Measurements from ENCODE around the gene DNASE1L3.
"Not testable (repeated sequence)": the region's sequence is repeated elsewhere in the genome, so short reads cannot be mapped to it uniquely, and the experiment has no call there.

Gene DNASE1L3

GRCh38 chr3:58201451-58201850 lies 9.3 kb downstream of the DNASE1L3 start:
- not testable (repeated sequence) for DNase-seq (ENCODE audit: low read depth, low spot score)

DNA sequence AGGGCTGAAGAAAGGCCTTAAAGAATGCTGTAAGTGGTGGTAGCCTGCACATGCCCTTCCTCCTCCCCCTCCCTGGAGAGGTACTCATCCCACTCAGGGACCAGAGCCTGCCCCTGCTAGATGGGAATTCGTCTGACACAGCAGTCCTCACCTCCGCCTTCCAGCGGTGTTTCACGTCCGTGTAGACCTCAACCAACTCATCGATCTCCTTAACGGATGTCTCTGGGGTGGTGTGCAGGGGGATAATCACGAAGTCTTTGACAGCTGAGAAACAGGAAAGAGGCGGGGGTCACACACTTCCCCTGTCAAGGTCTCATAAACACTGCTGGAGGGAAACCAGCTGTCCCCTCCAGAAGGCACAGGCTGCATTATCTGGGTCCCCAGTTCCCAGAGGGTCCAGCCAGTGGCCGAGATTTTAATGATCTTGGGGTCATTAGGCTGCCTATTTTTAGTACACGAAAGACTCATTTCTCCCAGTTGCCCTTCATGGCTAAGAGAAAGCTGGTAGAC lies 9.9 kb downstream of the DNASE1L3 start:
- DNase-seq (ENCODE audit: low read depth, low spot score) = no peak

DNA sequence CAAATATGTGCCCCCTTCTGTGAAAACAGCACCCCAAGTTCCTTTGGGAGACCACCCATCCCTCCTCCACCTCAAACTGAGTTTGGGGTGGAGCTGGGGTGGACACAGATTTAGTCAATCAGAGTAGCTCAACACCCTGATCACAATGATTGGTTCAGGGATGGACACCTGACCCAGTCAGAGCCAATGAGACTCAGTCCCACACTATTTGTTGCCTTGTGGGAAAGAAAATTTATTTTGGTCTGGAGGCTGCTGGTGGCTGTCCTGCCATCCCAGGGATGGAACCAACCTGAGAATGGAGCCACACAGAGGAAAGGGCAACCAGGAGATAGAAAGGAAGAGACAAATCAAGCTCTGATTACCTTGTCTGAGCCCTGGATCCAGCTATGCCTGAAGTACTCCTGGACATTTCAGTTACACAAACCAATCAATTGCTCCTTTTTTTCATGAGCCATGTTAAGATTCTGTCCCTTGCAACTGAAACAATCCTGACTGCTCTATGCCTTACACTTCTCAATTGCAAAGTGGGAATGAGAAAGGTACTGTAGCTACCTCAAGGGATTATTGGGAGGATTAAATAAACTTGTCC lies 10.6 kb downstream of the DNASE1L3 start:
- DNase-seq (ENCODE audit: low read depth, low spot score) = no peak

- DNase-seq (ENCODE audit: low read depth, low spot score) = no peak
These were observed 12.0 kb downstream of the DNASE1L3 start for GRCh38 chr3:58198804-58199203.

GRCh38 chr3:58198362-58198761 lies 12.4 kb downstream of the DNASE1L3 start:
- DNase-seq (ENCODE audit: low read depth, low spot score) = no peak

DNA sequence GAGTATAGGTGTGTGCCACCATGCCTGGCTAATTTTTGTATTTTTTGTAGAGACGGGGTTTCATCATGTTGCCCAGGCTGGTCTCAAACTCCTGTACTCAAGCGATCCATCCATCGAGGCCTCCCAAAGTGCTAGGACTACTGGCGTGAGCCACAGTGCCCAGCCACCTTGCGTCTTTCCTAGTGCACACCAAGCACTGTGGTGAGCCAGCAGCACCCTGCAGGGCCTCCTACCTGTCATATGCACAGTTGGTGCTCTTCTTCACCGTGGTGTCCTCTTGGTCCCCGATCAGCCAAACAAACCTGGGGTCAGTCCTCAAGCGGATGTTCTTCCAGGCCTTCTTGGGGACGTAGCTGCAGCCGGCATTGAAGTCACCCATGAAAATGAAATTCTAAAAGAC lies 13.2 kb downstream of the DNASE1L3 start:
- DNase-seq (ENCODE audit: low read depth, low spot score) = no peak

DNA sequence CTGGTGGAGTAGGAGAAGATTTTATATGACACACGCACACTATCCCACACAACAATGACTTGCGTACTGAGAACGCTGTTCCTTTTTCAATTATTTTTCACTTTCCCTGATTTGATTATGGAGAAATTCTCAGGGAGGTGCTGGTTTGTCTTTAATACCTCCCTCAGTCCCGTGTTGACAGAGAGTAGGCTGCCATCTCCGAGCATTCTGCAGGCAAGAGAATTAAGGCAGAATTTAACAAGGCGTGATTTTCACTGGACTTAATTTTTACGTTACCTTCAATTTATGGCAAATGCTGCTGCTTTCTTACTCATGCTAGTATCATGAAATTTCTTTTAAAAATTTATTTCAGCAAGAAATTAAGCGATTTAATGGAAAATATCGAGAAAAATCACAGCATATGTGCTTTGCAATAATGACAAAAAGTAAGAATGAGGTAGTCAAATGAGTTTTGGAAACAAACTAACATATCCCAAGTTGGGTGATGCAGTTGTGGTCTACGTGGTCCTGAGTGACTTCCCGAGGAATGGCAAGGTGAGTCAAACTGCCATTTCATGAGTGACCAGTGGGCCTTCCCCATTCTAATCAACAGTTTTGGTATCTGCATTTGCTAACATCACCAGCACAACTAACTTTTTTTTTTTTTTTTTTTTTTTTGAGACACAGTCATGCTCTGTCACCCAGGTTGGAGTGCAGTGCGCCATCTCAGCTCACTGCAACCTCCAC lies 16.9 kb downstream of the DNASE1L3 start:
- no peak for DNase-seq (ENCODE audit: low read depth, low spot score)

DNA sequence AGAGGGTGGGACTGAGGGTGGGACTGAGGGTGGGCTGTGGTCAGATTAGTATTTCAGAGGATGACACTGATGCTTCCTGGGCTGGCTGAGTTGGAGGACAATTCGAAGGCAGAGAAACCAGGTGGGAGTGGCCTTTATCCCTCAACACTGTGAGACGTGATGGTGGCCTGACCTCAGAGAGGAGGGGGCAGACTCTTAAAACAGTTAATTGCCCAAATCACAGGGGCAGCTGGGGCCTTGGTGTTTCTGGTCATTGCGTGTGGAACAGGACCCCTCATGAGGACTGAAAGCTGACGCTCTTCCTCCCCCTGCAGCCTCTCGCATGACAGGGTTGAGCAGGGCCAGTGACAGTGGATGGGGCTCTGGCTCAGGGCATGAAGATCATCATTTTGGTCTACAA lies 18.7 kb downstream of the DNASE1L3 start:
- no peak for DNase-seq (ENCODE audit: low read depth, low spot score)

DNA sequence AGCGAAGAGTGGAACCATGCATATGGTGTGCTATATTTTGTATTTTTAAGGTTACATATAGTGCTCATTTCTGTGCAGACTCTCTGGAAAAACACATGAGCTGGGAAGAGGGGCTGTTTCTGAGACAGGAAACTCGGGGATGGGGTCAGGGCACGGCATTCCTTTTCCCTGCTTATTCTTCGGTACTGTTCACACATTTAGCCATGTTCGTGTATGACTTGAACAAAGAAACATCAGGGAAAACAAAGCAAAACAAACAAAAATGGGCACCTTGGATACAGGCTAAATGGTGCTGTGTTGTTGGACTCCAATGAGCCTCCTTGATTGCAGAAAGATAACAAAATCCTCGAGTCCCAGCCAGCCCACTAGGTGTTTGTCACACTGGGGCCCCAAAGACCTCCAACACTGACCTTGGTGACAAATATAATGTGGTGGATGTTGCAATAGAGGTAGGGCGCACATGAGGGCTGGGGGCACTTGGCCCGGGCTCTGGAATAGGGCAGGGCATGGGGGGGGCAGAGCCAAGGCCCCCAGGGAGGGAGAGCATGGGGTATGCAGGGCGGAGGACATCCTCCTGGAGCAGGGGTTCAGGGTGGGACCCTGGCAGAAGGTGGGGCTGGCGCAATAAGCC lies 19.3 kb downstream of the DNASE1L3 start:
- no peak for DNase-seq (ENCODE audit: low read depth, low spot score)

DNA sequence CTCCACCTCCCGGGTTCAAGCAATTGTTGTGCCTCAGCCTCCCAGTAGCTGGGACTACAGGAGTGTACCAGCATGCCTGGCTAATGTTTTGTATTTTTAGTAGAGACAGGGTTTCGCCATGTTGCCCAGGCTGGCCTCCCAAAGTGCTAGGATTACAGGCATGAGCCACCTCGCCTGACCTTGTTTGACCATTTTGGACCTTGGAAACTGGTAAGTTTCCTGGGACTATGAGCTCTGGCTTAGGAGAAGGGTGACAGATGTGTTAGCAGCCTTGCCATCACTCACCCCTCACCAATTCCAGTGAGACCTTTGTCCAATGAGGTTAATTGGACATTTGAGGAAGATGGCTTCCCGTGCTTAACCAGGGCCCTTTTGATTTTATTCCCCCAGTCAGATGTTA lies 19.9 kb downstream of the DNASE1L3 start:
- no peak for DNase-seq (ENCODE audit: low read depth, low spot score)

DNA sequence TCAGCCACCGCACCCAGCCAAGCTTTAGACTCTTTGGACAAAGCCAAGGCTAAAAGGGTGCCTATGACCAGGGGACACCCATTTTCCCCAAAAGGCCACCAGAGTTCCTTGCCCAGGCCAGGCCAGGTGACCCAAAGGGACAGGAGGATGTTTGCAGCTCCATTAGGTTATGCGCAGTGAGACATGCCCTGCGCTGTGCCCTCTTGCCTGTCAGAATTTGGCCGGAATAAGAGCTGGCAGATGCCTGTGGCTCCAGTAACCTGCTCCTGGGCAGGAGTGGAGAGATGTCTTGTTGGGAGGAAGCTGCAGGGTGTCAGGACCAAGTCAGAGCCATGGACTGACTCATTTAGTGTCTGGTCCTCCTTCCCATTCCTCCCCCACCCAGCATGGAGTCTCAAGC lies 20.5 kb downstream of the DNASE1L3 start:
- no peak for DNase-seq (ENCODE audit: low read depth, low spot score)

- no peak for DNase-seq (ENCODE audit: low read depth, low spot score)
These were observed 21.1 kb downstream of the DNASE1L3 start for GRCh38 chr3:58189691-58190090.

DNA sequence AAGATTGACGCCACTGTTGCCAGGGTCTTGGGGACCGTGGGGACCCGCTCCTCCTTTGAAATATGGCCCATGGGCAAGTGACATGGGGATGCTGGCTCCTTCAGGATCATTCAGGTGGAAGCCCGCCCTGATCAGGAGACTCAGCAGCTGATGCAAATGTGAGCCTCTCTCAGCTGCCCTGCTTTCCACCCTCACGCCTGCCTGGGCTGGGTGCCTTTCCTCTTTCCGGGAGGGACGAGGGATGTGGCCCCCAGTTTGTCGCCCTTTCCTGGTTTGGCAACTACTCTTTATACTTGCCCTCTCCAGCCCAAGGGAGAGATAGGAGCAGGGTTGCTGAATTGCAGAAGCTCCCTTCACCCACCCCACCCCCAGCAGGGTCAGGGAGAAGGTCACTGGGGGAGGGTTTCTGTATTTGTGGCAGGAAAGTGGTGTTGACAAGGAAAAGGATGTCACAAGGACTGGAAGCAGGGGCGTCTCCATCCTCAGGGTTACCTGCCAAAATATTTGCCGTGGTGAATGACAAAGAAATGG lies 21.8 kb downstream of the DNASE1L3 start:
- no peak for DNase-seq (ENCODE audit: low read depth, low spot score)

DNA sequence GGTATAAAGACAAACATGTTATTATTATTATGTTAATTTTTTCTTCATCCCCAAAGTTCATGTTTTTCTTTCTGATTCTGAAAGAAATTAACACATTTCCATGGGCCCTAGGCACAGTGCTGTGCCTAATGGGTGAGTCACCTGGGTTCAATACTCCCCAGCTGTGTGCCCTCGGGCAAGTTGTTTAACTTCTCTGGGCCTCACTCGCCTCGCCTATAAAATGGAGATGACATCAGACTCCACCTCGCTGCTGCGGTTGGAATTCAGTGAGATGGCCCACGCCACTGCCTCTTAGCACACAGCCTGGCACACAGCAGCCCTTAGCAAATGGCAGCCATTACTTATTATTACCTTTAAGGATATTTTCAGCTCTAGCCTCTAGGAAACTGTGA lies 22.6 kb downstream of the DNASE1L3 start:
- no peak for DNase-seq (ENCODE audit: low read depth, low spot score)

DNA sequence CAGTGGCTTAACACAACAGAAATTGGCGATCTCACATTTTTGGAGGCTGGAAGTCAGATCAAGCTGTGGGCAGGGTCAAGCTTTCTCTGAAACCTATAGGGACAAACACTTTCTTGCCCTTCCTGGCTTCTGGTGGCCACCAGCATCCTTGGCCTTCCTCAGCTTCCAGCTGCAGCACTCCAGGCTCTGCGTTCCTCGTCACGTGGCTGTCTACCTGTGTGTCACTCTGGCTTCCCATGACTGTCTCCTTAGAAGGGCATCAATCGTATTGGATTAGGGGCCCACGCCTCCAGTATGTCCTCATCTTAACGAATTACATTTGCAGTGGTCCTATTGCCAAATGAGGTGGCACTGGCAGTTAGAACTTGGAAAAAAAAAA lies 25.8 kb downstream of the DNASE1L3 start:
- no peak for DNase-seq (ENCODE audit: low read depth, low spot score)

DNA sequence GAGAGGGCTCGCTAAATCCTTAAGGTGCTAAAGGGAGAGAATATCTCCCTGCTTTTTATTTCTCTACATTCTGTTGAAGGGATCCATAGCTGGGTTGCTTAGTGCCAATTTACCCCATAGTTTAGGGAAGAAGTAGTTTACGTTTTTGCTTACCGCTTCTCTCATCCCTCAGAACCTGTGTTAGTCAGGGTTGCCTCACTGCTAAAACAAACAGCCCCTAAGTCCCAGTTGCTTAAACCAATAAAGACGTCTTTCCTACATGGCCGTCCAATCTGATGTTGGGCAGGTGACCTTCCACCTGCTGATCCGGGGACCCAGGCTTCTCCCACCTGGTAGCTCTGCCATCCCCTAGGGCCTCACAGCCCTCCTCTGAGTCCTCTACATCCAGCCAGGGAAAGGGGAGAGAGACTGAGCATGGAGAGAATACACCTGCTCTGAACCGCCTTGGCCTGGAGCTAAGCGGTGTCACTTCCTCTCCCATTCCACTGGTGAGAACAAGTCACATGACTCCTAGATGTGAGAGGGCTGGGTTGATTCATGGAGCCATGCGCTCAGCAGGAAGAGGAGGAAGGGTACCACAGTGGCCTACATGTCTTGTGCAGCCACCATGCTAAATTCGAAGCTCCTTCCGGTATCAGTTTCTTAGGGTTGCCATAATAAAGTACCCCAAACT lies 26.3 kb downstream of the DNASE1L3 start:
- DNase-seq (ENCODE audit: low read depth, low spot score) = no peak

- DNase-seq (ENCODE audit: low read depth, low spot score) = no peak
These were observed 26.9 kb downstream of the DNASE1L3 start for GRCh38 chr3:58183891-58184290.

GRCh38 chr3:58183221-58183620 lies 27.6 kb downstream of the DNASE1L3 start:
- no peak for DNase-seq (ENCODE audit: low read depth, low spot score)

DNA sequence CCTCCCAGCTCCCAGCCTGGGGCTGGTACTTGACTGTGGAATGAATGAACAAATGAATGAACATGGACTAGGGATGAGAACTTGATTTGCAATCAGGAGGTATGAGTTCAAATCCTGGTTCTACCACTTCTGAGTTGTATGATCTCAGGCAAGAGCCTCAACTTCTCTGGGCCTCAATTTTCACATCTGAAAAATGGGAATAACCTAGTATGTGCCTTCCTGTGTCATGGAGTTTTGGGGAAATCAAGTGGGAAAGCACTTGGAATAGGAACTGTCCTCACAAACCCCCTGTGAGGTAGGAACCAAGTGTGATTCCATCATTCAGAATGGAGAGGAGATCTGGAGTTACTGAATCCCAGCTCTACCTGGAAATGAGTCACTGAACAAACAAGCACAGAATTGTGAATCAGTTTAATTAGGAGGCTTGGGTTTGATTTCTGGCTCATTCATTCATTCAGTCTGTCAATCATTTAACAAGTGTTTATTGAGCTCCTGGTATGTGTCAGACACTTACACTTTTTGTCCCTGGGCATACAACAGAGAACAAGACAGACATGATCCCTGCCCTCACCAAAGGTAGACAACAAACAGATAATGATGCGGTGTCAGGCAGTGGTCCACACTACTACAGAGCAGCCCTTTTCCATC lies 29.7 kb downstream of the DNASE1L3 start:
- no peak for DNase-seq (ENCODE audit: low read depth, low spot score)

- no peak for DNase-seq (ENCODE audit: low read depth, low spot score)
These were observed 30.5 kb downstream of the DNASE1L3 start for GRCh38 chr3:58180099-58180880.

Measured in smooth muscle cell of the brain vasculature (primary cell).